Measurements from ENCODE around the gene MPPED1. TPM values are rescaled to one million over a fixed set of nuclear protein-coding genes. Genes with fewer than 3 reads are reported as not detected.

MPPED1 gene
- total and polyA plus RNA-seq, 2 of the 13 experiments (the other 11 are each of a cell fraction or from before 2014, with no cell fraction given) = 0.77 TPM; not detected in 1

DNA sequence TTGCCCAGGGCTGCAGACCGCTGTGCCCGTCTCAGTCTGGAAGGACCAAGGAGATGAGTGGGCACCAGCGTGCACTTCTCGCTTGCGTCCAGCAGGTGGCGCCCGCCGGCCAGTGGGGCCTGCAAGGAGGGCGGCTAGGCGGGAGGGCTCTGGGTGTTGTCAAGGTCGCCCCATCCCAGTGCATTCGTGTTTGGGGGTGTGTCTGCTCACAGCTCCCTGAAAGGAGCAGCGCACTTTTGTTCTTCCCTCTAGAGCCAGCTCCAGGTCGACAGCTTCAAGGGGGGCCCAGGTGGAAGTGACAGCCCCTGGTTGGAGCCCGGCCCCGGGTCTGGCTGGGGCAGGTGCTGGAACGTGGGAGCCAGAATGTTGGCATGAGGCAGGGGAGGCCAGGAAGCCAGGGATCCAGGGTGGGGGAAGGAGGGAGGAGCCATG, 23.4 kb upstream of the MPPED1 start (continued):
- TF ChIP-seq, protein P1, sequence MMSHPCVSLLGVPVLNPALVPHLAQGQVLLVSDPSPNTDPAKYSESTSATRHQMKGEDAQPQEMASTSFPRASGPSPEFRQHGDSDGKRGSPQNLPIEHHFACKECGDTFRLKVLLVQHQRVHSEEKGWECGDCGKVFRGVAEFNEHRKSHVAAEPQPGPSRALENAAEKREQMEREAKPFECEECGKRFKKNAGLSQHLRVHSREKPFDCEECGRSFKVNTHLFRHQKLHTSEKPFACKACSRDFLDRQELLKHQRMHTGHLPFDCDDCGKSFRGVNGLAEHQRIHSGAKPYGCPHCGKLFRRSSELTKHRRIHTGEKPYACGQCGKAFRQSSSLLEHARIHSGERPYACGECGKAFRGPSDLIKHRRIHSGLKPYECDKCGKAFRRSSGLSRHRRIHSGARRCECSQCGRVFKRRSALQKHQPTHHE (CRISPR knock-in tag; IDR thresholded peaks at IDR 0.05; ENCODE audit: borderline replicate concordance) = no peak
- TF ChIP-seq, protein P2, sequence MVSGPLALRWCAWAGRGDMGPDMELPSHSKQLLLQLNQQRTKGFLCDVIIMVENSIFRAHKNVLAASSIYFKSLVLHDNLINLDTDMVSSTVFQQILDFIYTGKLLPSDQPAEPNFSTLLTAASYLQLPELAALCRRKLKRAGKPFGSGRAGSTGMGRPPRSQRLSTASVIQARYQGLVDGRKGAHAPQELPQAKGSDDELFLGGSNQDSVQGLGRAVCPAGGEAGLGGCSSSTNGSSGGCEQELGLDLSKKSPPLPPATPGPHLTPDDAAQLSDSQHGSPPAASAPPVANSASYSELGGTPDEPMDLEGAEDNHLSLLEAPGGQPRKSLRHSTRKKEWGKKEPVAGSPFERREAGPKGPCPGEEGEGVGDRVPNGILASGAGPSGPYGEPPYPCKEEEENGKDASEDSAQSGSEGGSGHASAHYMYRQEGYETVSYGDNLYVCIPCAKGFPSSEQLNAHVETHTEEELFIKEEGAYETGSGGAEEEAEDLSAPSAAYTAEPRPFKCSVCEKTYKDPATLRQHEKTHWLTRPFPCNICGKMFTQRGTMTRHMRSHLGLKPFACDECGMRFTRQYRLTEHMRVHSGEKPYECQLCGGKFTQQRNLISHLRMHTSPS (CRISPR knock-in tag; IDR thresholded peaks at IDR 0.05; ENCODE audit: low read depth) = 0 out of 2 replicates have a peak, but pooled peaks have one; percentile 35
- TF ChIP-seq MAZ (IDR thresholded peaks at IDR 0.05; ENCODE audit: borderline replicate concordance, low read depth, low read length) (0 out of 2 replicates have a peak, but pooled peaks have one; percentile 11), MAZ (CRISPR knock-in tag; IDR thresholded peaks at IDR 0.05; ENCODE audit: low read depth) (peak; percentile 55; the same call in 1 of the 2 replicates), ZNF552 (CRISPR knock-in tag; IDR thresholded peaks at IDR 0.05; ENCODE audit: borderline replicate concordance) (no peak), FOSL2 (CRISPR knock-in tag; IDR thresholded peaks at IDR 0.05) (peak; percentile 44; the same call in 1 of the 2 replicates), SRY (CRISPR knock-in tag; IDR thresholded peaks at IDR 0.05) (0 out of 2 replicates have a peak, but pooled peaks have one; percentile 46), STAG1 (CRISPR knock-in tag; IDR thresholded peaks at IDR 0.05) (peak; percentile 98), RXRA (CRISPR knock-in tag; IDR thresholded peaks at IDR 0.05) (peak; percentile 59; the same call in 1 of the 2 replicates), ZNF781 (CRISPR knock-in tag; IDR thresholded peaks at IDR 0.05; ENCODE audit: borderline replicate concordance, not compliant biosample characterization) (peak; percentile 55), ZNF232 (CRISPR knock-in tag; IDR thresholded peaks at IDR 0.05; ENCODE audit: borderline replicate concordance) (peak; percentile 51; the same call in 1 of the 2 replicates), NR2F6 (IDR thresholded peaks at IDR 0.05) (no peak), NR2F6 (CRISPR knock-in tag; IDR thresholded peaks at IDR 0.05) (0 out of 2 replicates have a peak, but pooled peaks have one; percentile 43), ZNF839 (CRISPR knock-in tag; IDR thresholded peaks at IDR 0.05; ENCODE audit: borderline replicate concordance) (0 out of 2 replicates have a peak, but pooled peaks have one; percentile 20)
- TF ChIP-seq, protein P3, sequence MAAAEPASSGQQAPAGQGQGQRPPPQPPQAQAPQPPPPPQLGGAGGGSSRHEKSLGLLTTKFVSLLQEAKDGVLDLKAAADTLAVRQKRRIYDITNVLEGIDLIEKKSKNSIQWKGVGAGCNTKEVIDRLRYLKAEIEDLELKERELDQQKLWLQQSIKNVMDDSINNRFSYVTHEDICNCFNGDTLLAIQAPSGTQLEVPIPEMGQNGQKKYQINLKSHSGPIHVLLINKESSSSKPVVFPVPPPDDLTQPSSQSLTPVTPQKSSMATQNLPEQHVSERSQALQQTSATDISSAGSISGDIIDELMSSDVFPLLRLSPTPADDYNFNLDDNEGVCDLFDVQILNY (CRISPR knock-in tag; conservative IDR thresholded peaks at IDR 0.05) = 0 out of 2 replicates have a peak, but pooled peaks have one; percentile 18
- TF ChIP-seq, protein P4, sequence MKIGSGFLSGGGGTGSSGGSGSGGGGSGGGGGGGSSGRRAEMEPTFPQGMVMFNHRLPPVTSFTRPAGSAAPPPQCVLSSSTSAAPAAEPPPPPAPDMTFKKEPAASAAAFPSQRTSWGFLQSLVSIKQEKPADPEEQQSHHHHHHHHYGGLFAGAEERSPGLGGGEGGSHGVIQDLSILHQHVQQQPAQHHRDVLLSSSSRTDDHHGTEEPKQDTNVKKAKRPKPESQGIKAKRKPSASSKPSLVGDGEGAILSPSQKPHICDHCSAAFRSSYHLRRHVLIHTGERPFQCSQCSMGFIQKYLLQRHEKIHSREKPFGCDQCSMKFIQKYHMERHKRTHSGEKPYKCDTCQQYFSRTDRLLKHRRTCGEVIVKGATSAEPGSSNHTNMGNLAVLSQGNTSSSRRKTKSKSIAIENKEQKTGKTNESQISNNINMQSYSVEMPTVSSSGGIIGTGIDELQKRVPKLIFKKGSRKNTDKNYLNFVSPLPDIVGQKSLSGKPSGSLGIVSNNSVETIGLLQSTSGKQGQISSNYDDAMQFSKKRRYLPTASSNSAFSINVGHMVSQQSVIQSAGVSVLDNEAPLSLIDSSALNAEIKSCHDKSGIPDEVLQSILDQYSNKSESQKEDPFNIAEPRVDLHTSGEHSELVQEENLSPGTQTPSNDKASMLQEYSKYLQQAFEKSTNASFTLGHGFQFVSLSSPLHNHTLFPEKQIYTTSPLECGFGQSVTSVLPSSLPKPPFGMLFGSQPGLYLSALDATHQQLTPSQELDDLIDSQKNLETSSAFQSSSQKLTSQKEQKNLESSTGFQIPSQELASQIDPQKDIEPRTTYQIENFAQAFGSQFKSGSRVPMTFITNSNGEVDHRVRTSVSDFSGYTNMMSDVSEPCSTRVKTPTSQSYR (CRISPR knock-in tag; IDR thresholded peaks at IDR 0.05; ENCODE audit: borderline replicate concordance) = peak; percentile 16; the same call in 1 of the 2 replicates
- TF ChIP-seq, protein P5, sequence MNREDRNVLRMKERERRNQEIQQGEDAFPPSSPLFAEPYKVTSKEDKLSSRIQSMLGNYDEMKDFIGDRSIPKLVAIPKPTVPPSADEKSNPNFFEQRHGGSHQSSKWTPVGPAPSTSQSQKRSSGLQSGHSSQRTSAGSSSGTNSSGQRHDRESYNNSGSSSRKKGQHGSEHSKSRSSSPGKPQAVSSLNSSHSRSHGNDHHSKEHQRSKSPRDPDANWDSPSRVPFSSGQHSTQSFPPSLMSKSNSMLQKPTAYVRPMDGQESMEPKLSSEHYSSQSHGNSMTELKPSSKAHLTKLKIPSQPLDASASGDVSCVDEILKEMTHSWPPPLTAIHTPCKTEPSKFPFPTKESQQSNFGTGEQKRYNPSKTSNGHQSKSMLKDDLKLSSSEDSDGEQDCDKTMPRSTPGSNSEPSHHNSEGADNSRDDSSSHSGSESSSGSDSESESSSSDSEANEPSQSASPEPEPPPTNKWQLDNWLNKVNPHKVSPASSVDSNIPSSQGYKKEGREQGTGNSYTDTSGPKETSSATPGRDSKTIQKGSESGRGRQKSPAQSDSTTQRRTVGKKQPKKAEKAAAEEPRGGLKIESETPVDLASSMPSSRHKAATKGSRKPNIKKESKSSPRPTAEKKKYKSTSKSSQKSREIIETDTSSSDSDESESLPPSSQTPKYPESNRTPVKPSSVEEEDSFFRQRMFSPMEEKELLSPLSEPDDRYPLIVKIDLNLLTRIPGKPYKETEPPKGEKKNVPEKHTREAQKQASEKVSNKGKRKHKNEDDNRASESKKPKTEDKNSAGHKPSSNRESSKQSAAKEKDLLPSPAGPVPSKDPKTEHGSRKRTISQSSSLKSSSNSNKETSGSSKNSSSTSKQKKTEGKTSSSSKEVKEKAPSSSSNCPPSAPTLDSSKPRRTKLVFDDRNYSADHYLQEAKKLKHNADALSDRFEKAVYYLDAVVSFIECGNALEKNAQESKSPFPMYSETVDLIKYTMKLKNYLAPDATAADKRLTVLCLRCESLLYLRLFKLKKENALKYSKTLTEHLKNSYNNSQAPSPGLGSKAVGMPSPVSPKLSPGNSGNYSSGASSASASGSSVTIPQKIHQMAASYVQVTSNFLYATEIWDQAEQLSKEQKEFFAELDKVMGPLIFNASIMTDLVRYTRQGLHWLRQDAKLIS (CRISPR knock-in tag; IDR thresholded peaks at IDR 0.05) = no peak
